Adipocyte (in vitro differentiated cells): ENCODE data around the gene FIZ1.

Experiments used
- DNase-seq: peaks from one replicate; pipeline ENCODE4 v3.0.0-alpha.2; 2015; ENCODE audit warnings: low read depth
- H3K27me3 ChIP-seq: replicated peaks from 2 replicates; pipeline ENCODE4 v1.7.0; 2013; ENCODE audit warnings: mild to moderate bottlenecking, low read length, moderate library complexity; ENCODE audit not compliant: control insufficient read depth, insufficient read depth
- H3K36me3 ChIP-seq: 2 replicates; pipeline ENCODE4 v1.7.0; 2013; ENCODE audit warnings: low read length, mild to moderate bottlenecking, moderate library complexity; ENCODE audit not compliant: control insufficient read depth, insufficient read depth, severe bottlenecking
- H3K4me1 ChIP-seq: 2 replicates; pipeline ENCODE4 v1.7.0; 2013; ENCODE audit warnings: mild to moderate bottlenecking, low read length, moderate library complexity; ENCODE audit not compliant: control insufficient read depth, insufficient read depth
- H3K4me3 ChIP-seq: 2 replicates; pipeline ENCODE4 v1.7.0; 2013; ENCODE audit warnings: mild to moderate bottlenecking, low read length, moderate library complexity
- H3K9ac ChIP-seq: 2 replicates; pipeline ENCODE4 v1.7.0; 2013; ENCODE audit warnings: mild to moderate bottlenecking, low read length, moderate library complexity
- H3K9me3 ChIP-seq: 2 replicates; pipeline ENCODE4 v1.7.0; 2013; ENCODE audit warnings: mild to moderate bottlenecking, low read length, moderate library complexity; ENCODE audit not compliant: control insufficient read depth

Gene FIZ1

DNA sequence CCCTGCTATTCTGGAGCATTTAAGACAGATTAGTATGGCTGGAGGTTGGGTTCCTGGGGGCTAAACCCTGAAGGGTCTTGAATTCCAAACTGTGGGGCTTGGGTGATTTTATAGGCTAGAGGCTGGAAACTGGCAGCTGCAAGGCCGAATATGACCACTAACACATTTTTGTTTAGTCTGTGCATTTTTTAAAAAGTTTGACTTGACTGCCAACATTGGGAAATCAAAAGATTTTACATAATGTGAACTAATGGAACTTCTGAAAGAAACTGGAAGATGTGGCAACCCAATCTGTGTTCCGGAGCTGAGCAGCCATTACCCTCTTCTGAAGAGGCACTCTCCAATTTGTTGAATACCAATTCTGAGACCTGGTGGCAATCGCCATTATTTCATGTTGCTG lies 20.0 kb upstream of the FIZ1 start:
- H3K27me3 ChIP-seq = no peaks in the 10 kb centered on the region
- H3K36me3 ChIP-seq = peaks cover 18% of the 10 kb centered on the region
- peak; percentile 48 for DNase-seq
- peak overlapping the region; percentile 54 for H3K9ac ChIP-seq
- H3K9me3 ChIP-seq = no peaks in the 10 kb centered on the region
- peaks cover 32% of the 10 kb centered on the region for H3K4me1 ChIP-seq
- no peak overlapping the region for H3K4me3 ChIP-seq

DNA sequence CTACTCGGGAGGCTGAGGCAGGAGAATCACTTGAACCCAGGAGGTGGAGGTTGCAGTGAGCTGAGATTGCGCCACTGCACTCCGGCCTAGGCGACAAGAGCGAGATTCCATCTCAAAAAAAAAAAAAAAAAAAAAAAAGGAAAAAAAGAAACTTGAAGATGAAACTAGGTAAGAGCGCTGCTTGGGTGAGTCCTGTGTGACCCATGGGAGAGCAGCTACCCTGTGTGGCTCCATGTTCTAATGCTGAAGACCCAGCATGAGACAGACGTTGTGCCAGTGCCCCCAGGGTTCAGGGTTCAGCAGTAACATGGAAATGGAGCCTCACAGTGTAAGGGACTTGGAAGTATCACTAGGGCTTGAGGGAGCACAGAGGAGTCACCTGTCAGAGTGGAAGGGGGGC lies 19.1 kb upstream of the FIZ1 start:
- Histone ChIP-seq H3K9me3 (no peaks in the 10 kb centered on the region), H3K27me3 (no peaks in the 10 kb centered on the region), H3K4me3 (no peak overlapping the region), H3K36me3 (peaks cover 18% of the 10 kb centered on the region), H3K4me1 (peaks cover 26% of the 10 kb centered on the region), H3K9ac (peak overlapping the region; percentile 54)
- DNase-seq = no peak

DNA sequence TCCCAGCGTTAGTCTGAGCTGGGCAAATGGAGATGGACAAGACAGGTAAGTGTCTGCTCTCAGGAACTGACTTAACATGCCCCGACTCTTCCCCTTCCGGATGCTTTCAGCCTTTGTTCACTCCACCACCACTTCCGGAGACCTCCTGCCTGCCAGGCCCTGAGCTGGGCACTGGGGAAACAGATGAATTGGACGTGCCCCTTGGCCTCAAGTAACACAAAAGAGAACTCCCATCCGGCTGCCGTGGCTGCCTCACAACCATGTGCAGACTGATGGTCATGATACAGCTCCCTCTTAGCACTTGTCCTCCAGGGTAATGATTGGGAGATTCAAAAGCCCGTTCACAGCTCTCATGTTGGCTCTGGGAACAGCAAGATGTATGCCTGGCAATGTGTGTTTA lies 18.1 kb upstream of the FIZ1 start:
- DNase-seq = no peak
- H3K9me3 ChIP-seq = no peaks in the 10 kb centered on the region
- H3K27me3 ChIP-seq = no peaks in the 10 kb centered on the region
- peaks cover 25% of the 10 kb centered on the region for H3K4me1 ChIP-seq
- H3K9ac ChIP-seq = no peak overlapping the region
- peaks cover 18% of the 10 kb centered on the region for H3K36me3 ChIP-seq
- H3K4me3 ChIP-seq = no peak overlapping the region

DNA sequence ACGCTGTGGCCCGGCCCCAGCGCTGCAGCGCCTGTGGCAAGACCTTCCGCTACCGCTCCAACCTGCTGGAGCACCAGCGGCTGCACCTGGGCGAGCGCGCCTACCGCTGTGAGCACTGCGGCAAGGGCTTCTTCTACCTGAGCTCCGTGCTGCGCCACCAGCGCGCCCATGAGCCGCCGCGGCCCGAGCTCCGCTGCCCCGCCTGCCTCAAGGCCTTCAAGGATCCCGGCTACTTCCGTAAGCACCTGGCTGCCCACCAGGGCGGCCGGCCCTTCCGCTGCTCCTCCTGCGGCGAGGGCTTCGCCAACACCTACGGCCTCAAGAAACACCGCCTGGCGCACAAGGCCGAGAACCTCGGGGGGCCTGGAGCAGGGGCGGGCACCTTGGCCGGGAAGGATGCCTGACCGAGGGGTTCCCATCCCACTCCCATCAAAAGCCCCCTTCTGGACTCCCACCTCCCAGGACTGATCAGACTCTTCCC lies 17.1 kb upstream of the FIZ1 start:
- Histone ChIP-seq H3K4me1 (peaks cover 25% of the 10 kb centered on the region), H3K9me3 (no peaks in the 10 kb centered on the region), H3K36me3 (peaks cover 18% of the 10 kb centered on the region), H3K9ac (no peak overlapping the region), H3K27me3 (no peaks in the 10 kb centered on the region), H3K4me3 (no peak overlapping the region)
- DNase-seq = no peak

DNA sequence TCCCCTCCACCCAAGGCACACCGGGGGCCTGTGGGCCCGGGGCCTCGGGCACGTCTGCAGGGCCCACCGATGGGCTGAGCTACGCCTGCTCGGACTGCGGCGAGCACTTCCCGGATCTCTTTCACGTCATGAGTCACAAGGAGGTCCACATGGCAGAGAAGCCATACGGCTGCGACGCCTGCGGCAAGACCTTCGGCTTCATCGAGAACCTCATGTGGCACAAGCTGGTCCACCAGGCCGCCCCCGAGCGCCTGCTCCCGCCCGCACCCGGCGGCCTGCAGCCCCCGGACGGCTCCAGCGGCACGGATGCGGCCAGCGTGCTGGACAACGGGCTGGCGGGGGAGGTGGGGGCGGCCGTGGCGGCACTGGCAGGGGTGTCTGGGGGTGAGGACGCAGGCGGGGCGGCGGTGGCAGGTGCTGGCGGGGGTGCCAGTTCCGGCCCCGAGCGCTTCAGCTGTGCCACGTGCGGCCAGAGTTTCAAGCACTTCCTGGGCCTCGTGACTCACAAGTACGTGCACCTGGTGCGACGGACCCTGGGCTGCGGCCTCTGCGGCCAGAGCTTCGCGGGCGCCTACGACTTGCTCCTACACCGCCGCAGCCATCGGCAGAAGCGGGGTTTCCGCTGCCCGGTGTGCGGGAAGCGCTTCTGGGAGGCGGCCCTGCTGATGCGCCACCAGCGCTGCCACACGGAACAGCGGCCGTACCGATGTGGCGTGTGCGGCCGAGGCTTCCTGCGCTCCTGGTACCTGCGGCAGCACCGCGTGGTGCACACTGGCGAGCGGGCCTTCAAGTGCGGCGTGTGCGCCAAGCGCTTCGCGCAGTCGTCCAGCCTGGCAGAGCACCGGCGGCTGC lies 16.5 kb upstream of the FIZ1 start:
- H3K4me1 ChIP-seq = peaks cover 23% of the 10 kb centered on the region
- no peak for DNase-seq
- peaks cover 18% of the 10 kb centered on the region for H3K36me3 ChIP-seq
- H3K9me3 ChIP-seq = no peaks in the 10 kb centered on the region
- no peaks in the 10 kb centered on the region for H3K27me3 ChIP-seq
- no peak overlapping the region for H3K9ac ChIP-seq
- H3K4me3 ChIP-seq = no peak overlapping the region

DNA sequence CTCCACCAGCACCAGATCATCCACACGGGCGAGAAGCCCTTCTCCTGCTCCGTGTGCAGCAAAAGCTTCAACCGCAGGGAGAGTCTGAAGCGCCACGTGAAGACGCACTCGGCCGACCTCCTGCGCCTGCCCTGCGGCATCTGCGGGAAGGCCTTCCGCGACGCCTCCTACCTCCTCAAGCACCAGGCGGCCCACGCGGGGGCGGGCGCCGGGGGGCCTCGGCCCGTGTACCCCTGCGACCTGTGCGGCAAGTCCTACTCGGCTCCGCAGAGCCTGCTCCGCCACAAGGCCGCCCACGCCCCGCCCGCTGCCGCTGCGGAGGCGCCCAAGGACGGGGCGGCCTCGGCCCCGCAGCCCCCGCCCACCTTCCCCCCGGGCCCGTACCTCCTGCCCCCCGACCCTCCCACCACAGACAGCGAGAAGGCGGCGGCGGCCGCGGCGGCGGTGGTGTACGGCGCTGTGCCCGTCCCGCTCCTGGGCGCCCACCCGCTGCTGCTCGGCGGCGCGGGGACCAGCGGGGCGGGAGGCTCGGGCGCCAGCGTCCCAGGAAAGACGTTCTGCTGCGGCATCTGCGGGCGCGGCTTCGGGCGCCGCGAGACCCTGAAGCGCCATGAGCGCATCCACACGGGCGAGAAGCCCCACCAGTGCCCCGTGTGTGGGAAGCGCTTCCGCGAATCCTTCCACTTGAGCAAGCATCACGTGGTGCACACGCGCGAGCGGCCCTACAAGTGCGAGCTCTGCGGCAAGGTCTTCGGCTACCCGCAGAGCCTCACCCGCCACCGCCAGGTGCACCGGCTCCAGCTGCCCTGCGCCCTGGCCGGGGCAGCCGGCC lies 15.6 kb upstream of the FIZ1 start:
- Histone ChIP-seq H3K27me3 (no peaks in the 10 kb centered on the region), H3K9me3 (no peaks in the 10 kb centered on the region), H3K4me1 (peaks cover 15% of the 10 kb centered on the region), H3K9ac (no peak overlapping the region), H3K36me3 (peaks cover 20% of the 10 kb centered on the region), H3K4me3 (no peak overlapping the region)
- DNase-seq = no peak

DNA sequence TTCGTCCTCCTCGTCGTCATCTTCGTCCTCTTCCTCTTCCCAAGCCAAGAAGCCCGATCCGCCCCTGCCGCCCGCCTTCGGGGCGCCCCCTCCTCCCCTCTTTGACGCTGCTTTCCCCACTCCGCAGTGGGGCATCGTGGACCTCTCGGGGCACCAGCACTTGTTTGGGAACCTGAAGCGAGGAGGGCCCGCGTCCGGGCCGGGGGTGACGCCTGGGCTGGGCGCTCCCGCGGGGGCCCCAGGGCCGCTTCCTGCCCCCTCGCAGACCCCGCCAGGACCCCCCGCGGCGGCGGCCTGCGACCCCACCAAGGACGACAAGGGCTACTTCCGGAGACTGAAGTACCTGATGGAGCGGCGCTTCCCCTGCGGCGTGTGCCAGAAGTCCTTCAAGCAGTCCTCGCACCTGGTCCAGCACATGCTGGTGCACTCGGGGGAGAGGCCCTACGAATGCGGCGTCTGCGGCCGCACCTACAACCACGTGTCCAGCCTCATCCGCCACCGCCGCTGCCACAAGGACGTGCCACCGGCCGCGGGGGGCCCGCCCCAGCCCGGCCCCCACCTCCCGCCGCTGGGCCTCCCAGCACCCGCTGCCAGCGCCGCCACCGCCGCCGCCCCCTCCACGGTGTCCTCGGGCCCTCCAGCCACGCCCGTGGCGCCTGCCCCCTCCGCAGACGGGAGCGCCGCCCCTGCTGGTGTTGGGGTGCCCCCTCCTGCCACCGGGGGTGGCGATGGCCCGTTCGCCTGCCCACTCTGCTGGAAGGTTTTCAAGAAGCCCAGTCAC lies 14.8 kb upstream of the FIZ1 start:
- no peaks in the 10 kb centered on the region for H3K9me3 ChIP-seq
- DNase-seq = no peak
- H3K36me3 ChIP-seq = peaks cover 26% of the 10 kb centered on the region
- no peaks in the 10 kb centered on the region for H3K27me3 ChIP-seq
- H3K9ac ChIP-seq = no peak overlapping the region
- peaks cover 7% of the 10 kb centered on the region for H3K4me1 ChIP-seq
- no peak overlapping the region for H3K4me3 ChIP-seq

DNA sequence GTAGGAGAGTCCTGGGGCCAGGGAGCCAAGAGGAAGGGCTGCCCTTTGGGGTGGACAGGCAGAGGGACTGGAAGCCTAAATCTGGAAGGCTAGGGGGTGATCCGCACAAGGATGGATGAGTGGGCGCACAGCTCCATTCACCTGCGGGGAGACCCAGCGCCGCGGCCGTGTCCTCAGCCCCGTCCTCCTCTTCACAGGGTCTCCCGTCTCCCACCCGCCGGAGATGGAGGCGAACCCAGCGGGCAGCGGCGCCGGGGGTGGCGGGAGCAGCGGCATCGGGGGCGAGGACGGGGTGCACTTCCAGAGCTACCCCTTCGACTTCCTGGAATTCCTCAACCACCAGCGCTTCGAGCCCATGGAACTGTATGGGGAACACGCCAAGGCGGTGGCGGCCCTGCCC lies 14.1 kb upstream of the FIZ1 start:
- no peak for DNase-seq
- Histone ChIP-seq H3K9ac (no peak overlapping the region), H3K4me1 (peaks cover under 1% of the 10 kb centered on the region), H3K4me3 (no peak overlapping the region), H3K27me3 (no peaks in the 10 kb centered on the region), H3K9me3 (no peaks in the 10 kb centered on the region), H3K36me3 (peaks cover 26% of the 10 kb centered on the region)

DNA sequence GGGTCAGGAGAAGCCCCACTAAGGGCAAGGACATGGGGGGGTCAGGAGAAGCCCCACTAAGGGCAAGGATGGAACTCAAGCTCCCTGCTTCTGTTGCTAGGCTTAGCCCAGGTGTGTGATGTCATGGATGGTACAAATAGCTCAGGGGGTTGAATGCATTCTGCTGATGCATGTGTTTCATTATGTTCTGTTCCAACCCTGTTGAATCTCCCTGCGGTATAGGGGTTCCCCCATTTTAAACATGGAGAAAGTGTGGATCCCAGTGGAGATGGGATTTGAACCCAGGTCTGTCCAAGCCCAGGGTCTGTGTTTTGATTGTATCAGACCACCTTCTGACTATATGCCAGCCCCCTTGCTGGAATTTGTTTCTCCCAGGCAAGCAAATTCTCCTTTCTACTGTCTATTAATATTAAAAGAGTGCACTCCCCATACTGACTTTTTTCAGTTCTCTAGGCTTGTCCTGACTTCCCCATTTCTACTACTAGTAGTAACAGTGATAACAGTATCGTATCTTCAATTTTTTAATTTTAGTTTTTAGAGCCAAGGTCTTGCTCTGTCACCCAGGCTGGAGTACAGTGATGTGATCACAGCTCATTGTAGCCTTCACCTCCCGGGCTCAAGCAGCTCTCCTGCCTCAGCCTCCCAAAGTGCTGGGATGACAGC lies 12.8 kb upstream of the FIZ1 start:
- H3K4me1 ChIP-seq = no peaks in the 10 kb centered on the region
- no peak overlapping the region for H3K9ac ChIP-seq
- peaks cover 21% of the 10 kb centered on the region for H3K36me3 ChIP-seq
- H3K27me3 ChIP-seq = no peaks in the 10 kb centered on the region
- H3K9me3 ChIP-seq = no peaks in the 10 kb centered on the region
- DNase-seq = no peak
- H3K4me3 ChIP-seq = no peak overlapping the region

DNA sequence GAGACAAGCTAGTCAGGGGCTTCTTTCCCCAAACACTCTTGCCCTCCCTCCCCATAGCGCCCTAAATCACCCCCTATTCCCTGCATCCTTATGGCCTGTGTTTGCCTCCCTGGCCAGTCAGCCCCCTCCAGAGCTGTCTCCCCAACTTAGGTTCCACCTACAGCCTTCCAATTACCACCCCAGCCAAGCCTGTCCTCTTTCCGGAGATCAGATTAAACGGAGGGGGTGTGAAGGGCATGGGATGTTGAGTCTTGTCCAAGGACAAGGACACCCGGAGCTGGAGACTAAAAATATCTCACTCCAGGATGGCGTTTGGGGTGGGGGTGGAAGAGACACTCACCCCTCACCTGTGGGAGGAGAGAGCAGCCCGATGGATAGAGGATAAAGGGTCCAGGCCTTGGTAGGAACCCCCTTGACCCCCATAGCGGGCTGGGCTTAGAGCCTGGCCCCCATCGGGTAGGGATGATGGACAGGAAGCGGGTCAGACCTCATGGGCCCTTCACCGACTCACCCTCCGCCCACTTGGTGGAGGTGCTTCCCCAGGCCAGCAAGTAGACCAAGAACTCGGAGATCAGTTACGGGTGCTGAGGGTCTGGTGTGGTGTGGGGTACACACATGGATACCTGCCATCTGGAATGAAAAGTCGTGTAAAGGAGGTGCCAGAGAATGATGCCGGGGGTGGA lies 12.1 kb upstream of the FIZ1 start:
- Histone ChIP-seq H3K36me3 (peaks cover 18% of the 10 kb centered on the region), H3K4me3 (no peak overlapping the region), H3K9ac (no peak overlapping the region), H3K4me1 (peaks cover 4% of the 10 kb centered on the region), H3K9me3 (no peaks in the 10 kb centered on the region), H3K27me3 (no peaks in the 10 kb centered on the region)
- no peak for DNase-seq
